H1 (cell line): ENCODE measurements around the gene PHTF2.
"Not testable (repeated sequence)": the region's sequence is repeated elsewhere in the genome, so short reads cannot be mapped to it uniquely, and the experiment has no call there.

Experiments
- CREB1 ChIP-seq: IDR thresholded peaks from 2 replicates; pipeline ENCODE4 v1.6.1; 2012; ENCODE audit warnings: inconsistent platforms
- EP300 ChIP-seq, 2 experiments: IDR thresholded peaks; 1 replicate in 1 of 2; 2 replicates in 1 of 2; pipeline ENCODE4 v1.6.1; 2011 to 2012; ENCODE audit warnings: low read depth in 2 of 2, low read length in 2 of 2, mild to moderate bottlenecking in 2 of 2, borderline replicate concordance in 1 of 2, inconsistent platforms in 1 of 2, moderate library complexity in 1 of 2
- EZH2 ChIP-seq: fragments of 200-600 bp; sonication (generic); IDR thresholded peaks from 2 replicates; pipeline ENCODE4 v1.7.1; 2012; ENCODE audit warnings: low read depth, mild to moderate bottlenecking, moderate library complexity, low read length, inconsistent platforms; ENCODE audit not compliant: severe bottlenecking

GRCh38 chr7:77784426-77784825 is 14.1 kb upstream of the PHTF2 start:
- not testable (repeated sequence) for TF ChIP-seq EZH2; CREB1; EP300 (IDR thresholded peaks at IDR 0.05; ENCODE audit: borderline replicate concordance in 1 of 2, low read depth in 2 of 2, low read length in 2 of 2)
